Immature natural killer cell (primary cell): ENCODE results near the gene FRMD6. TPM values are rescaled to one million over a fixed set of nuclear protein-coding genes. Genes with fewer than 3 reads are reported as not detected.

Experiments used
- DNase-seq, 3 donors: peaks; one replicate each; pipeline ENCODE4 v3.0.0; 2022; ENCODE audit warnings: mixed read lengths in 1 of 3
- H3K27ac Mint-ChIP-seq, 6 donors: one replicate each; pipeline ENCODE4 v1.8.0; 2020; ENCODE audit warnings: mixed read lengths in 6 of 6, mild to moderate bottlenecking in 5 of 6, inconsistent platforms in 4 of 6, moderate library complexity in 3 of 6
- H3K27me3 Mint-ChIP-seq, 3 donors: one replicate each; pipeline ENCODE4 v1.8.0; 2020 to 2021; ENCODE audit warnings: low read depth in 3 of 3, mild to moderate bottlenecking in 3 of 3, mixed read lengths in 3 of 3, moderate library complexity in 3 of 3, inconsistent platforms in 1 of 3
- H3K36me3 Mint-ChIP-seq, 3 donors: one replicate each; pipeline ENCODE4 v1.8.0; 2020; ENCODE audit warnings: mixed read lengths in 3 of 3, inconsistent platforms in 2 of 3, mild to moderate bottlenecking in 2 of 3
- H3K4me1 Mint-ChIP-seq, 2 donors: one replicate each; pipeline ENCODE4 v1.8.0; 2020; ENCODE audit warnings: inconsistent platforms in 2 of 2, mild to moderate bottlenecking in 2 of 2, mixed read lengths in 2 of 2, moderate library complexity in 1 of 2
- H3K4me3 Mint-ChIP-seq, 5 donors: one replicate each; pipeline ENCODE4 v1.8.0; 2020; ENCODE audit warnings: mild to moderate bottlenecking in 5 of 5, mixed read lengths in 5 of 5, inconsistent platforms in 3 of 5, moderate library complexity in 3 of 5
- H3K9me3 Mint-ChIP-seq, 6 donors: one replicate each; pipeline ENCODE4 v1.8.0; 2020; ENCODE audit warnings: mild to moderate bottlenecking in 6 of 6, mixed read lengths in 6 of 6, inconsistent platforms in 4 of 6, moderate library complexity in 3 of 6
- polyA plus RNA-seq, 3 donors: library from polyadenylated mRNA; unstranded; fragments of 300-500 nt; fragmentation: Illumina TruSeq; gene quantifications; one replicate each; pipeline ENCODE4 v1.2.3, GENCODE V29; 2021

The FRMD6 gene
- polyA plus RNA-seq, 3 donors from 2014 or later = 0.30 to 7.0 (median 0.84) TPM

GRCh38 chr14:51701951-51702350 lies 50.2 kb downstream of the FRMD6 start:
- DNase-seq = no peak
- peaks cover 0 to 2% (median 0%) of the 10 kb centered on the region in 3 donors for H3K27me3 Mint-ChIP-seq
- H3K27ac Mint-ChIP-seq = no peak overlapping the region
- H3K9me3 Mint-ChIP-seq = no peaks in the 10 kb centered on the region
- no peaks in the 10 kb centered on the region for H3K36me3 Mint-ChIP-seq
- H3K4me1 Mint-ChIP-seq = no peaks in the 10 kb centered on the region
- no peak overlapping the region for H3K4me3 Mint-ChIP-seq

- no peaks in the 10 kb centered on the region for H3K9me3 Mint-ChIP-seq
- peaks cover 0 to 2% (median 0%) of the 10 kb centered on the region in 3 donors for H3K27me3 Mint-ChIP-seq
- H3K4me1 Mint-ChIP-seq = no peaks in the 10 kb centered on the region
- H3K4me3 Mint-ChIP-seq = no peak overlapping the region
- no peak for DNase-seq
- no peaks in the 10 kb centered on the region for H3K36me3 Mint-ChIP-seq
- H3K27ac Mint-ChIP-seq = no peak overlapping the region
Measured at GRCh38 chr14:51703787-51704186, 52.1 kb downstream of the FRMD6 start.

GRCh38 chr14:51704545-51704944 lies 52.8 kb downstream of the FRMD6 start:
- no peaks in the 10 kb centered on the region for H3K36me3 Mint-ChIP-seq
- H3K9me3 Mint-ChIP-seq = no peaks in the 10 kb centered on the region
- H3K4me3 Mint-ChIP-seq = no peak overlapping the region
- no peak for DNase-seq
- peaks cover 0 to 1% (median 0%) of the 10 kb centered on the region in 3 donors for H3K27me3 Mint-ChIP-seq
- H3K27ac Mint-ChIP-seq = no peak overlapping the region
- H3K4me1 Mint-ChIP-seq = no peaks in the 10 kb centered on the region

GRCh38 chr14:51707327-51707726 lies 55.6 kb downstream of the FRMD6 start:
- Mint-ChIP-seq H3K27ac (no peak overlapping the region), H3K36me3 (no peaks in the 10 kb centered on the region), H3K4me1 (no peaks in the 10 kb centered on the region), H3K9me3 (no peaks in the 10 kb centered on the region), H3K27me3 (peaks cover 0 to 4% (median 0%) of the 10 kb centered on the region in 3 donors), H3K4me3 (no peak overlapping the region)
- DNase-seq = no peak

DNA sequence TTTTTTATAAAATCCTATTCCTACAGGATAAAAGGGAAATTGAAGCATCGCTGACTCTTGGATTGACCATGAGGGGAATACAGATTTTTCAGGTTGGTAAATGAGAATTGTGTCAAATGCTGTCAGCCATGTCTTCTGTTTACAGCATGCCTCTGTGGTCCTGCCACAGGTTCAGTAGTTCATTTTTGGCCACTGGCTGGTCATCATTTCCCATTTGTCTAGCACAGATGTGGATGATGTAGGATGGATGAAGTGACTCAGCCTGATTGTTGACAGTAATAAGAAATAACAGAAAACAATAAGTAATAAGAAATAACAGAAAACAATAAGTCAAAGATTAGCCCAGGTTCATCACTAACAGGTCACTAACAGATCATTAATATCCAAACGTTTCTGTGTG lies 59.8 kb downstream of the FRMD6 start:
- Mint-ChIP-seq H3K36me3 (no peaks in the 10 kb centered on the region), H3K4me1 (peaks cover 10% of the 10 kb centered on the region in 2 donors), H3K4me3 (no peak overlapping the region), H3K27ac (no peak overlapping the region), H3K27me3 (peaks cover 0 to 6% (median 0%) of the 10 kb centered on the region in 3 donors), H3K9me3 (no peaks in the 10 kb centered on the region)
- DNase-seq = no peak

- H3K27ac Mint-ChIP-seq = no peak overlapping the region
- no peak overlapping the region for H3K4me3 Mint-ChIP-seq
- peaks cover 0 to 3% (median 0%) of the 10 kb centered on the region in 3 donors for H3K36me3 Mint-ChIP-seq
- no peak for DNase-seq
- peaks cover 0 to 6% (median 3%) of the 10 kb centered on the region in 3 donors for H3K27me3 Mint-ChIP-seq
- H3K9me3 Mint-ChIP-seq = no peaks in the 10 kb centered on the region
- peaks cover 16 to 17% of the 10 kb centered on the region in 2 donors for H3K4me1 Mint-ChIP-seq
Measured at GRCh38 chr14:51715250-51715649, 63.5 kb downstream of the FRMD6 start.

GRCh38 chr14:51715742-51716141 lies 64.0 kb downstream of the FRMD6 start:
- Mint-ChIP-seq H3K27ac (no peak overlapping the region), H3K36me3 (peaks cover 0 to 3% (median 0%) of the 10 kb centered on the region in 3 donors), H3K27me3 (peaks cover 0 to 4% (median 3%) of the 10 kb centered on the region in 3 donors), H3K4me3 (peak overlapping the region in 1 of 5 donors; percentile 54), H3K4me1 (peaks cover 16 to 17% of the 10 kb centered on the region in 2 donors), H3K9me3 (no peaks in the 10 kb centered on the region)
- DNase-seq = no peak

DNA sequence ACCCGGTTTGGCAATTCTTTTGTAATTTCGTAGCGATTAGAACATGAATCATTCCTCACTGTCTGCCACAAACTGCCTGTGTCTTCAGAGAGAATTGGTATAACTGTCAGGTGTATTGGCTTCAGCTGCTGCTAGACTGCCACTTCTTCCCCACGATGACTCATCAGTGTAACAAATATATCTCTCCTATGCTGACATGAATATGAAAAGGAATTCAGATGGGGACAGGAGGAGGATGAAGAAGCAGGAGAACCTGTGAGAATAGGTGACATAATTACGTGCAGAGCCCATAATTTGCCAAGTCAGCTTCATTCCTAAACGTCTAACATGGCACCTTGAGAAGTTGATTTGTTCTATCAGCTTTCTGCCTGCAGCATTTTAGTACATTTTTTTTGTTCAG lies 64.9 kb downstream of the FRMD6 start:
- no peak for DNase-seq
- H3K27ac Mint-ChIP-seq = peak overlapping the region in 1 of 6 donors; percentile 54
- H3K27me3 Mint-ChIP-seq = peaks cover 2 to 6% (median 2%) of the 10 kb centered on the region in 3 donors
- H3K36me3 Mint-ChIP-seq = peaks cover 0 to 3% (median 0%) of the 10 kb centered on the region in 3 donors
- H3K4me1 Mint-ChIP-seq = peaks cover 16 to 17% of the 10 kb centered on the region in 2 donors
- H3K4me3 Mint-ChIP-seq = peak overlapping the region in 3 of 5 donors; percentile 11 to 54 (median 13)
- no peaks in the 10 kb centered on the region for H3K9me3 Mint-ChIP-seq

- Mint-ChIP-seq H3K27ac (no peak overlapping the region), H3K27me3 (peaks cover 2 to 6% (median 2%) of the 10 kb centered on the region in 3 donors), H3K4me3 (no peak overlapping the region), H3K4me1 (peaks cover 16 to 17% of the 10 kb centered on the region in 2 donors), H3K9me3 (no peaks in the 10 kb centered on the region), H3K36me3 (peaks cover 0 to 3% (median 0%) of the 10 kb centered on the region in 3 donors)
- DNase-seq = no peak
Measured at GRCh38 chr14:51717766-51718165, 66.1 kb downstream of the FRMD6 start.

GRCh38 chr14:51719955-51720354 lies 68.2 kb downstream of the FRMD6 start:
- Mint-ChIP-seq H3K4me1 (peaks cover 16 to 17% of the 10 kb centered on the region in 2 donors), H3K27me3 (peaks cover 0 to 6% (median 2%) of the 10 kb centered on the region in 3 donors), H3K4me3 (no peak overlapping the region), H3K36me3 (peaks cover 0 to 3% (median 0%) of the 10 kb centered on the region in 3 donors), H3K27ac (no peak overlapping the region), H3K9me3 (no peaks in the 10 kb centered on the region)
- DNase-seq = no peak

DNA sequence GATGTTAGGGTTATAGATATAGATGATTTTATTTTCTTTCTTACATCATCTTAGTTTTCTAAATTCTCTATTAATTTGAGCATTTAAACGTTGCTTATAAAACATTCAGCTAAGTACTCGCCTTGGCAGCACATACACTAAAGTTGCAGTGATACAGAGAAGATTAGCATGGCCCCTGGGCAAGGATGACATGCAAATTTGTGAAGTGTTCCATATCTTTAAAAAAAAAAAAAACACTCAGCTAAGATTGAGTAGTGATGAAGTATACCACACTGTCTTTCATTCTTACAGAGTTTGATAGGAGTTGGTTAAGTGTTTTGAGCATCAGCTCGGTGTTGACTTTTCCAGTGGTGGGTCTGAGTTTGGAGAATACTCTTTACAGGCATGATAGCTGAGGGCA lies 72.3 kb downstream of the FRMD6 start:
- H3K27ac Mint-ChIP-seq = no peak overlapping the region
- H3K4me1 Mint-ChIP-seq = no peaks in the 10 kb centered on the region
- H3K4me3 Mint-ChIP-seq = no peak overlapping the region
- H3K36me3 Mint-ChIP-seq = no peaks in the 10 kb centered on the region
- no peak for DNase-seq
- peaks cover 0 to 6% (median 5%) of the 10 kb centered on the region in 3 donors for H3K27me3 Mint-ChIP-seq
- H3K9me3 Mint-ChIP-seq = no peaks in the 10 kb centered on the region

- no peaks in the 10 kb centered on the region for H3K36me3 Mint-ChIP-seq
- no peak overlapping the region for H3K4me3 Mint-ChIP-seq
- H3K27ac Mint-ChIP-seq = no peak overlapping the region
- peaks cover 0 to 5% (median 5%) of the 10 kb centered on the region in 3 donors for H3K27me3 Mint-ChIP-seq
- H3K9me3 Mint-ChIP-seq = no peaks in the 10 kb centered on the region
- H3K4me1 Mint-ChIP-seq = no peaks in the 10 kb centered on the region
- DNase-seq = no peak
Measured at GRCh38 chr14:51724650-51725049, 72.9 kb downstream of the FRMD6 start.

GRCh38 chr14:51725061-51725460 lies 73.4 kb downstream of the FRMD6 start:
- H3K4me3 Mint-ChIP-seq = no peak overlapping the region
- no peaks in the 10 kb centered on the region for H3K36me3 Mint-ChIP-seq
- no peaks in the 10 kb centered on the region for H3K4me1 Mint-ChIP-seq
- no peak overlapping the region for H3K27ac Mint-ChIP-seq
- H3K27me3 Mint-ChIP-seq = peaks cover 0 to 5% (median 3%) of the 10 kb centered on the region in 3 donors
- H3K9me3 Mint-ChIP-seq = no peaks in the 10 kb centered on the region
- no peak for DNase-seq

DNA sequence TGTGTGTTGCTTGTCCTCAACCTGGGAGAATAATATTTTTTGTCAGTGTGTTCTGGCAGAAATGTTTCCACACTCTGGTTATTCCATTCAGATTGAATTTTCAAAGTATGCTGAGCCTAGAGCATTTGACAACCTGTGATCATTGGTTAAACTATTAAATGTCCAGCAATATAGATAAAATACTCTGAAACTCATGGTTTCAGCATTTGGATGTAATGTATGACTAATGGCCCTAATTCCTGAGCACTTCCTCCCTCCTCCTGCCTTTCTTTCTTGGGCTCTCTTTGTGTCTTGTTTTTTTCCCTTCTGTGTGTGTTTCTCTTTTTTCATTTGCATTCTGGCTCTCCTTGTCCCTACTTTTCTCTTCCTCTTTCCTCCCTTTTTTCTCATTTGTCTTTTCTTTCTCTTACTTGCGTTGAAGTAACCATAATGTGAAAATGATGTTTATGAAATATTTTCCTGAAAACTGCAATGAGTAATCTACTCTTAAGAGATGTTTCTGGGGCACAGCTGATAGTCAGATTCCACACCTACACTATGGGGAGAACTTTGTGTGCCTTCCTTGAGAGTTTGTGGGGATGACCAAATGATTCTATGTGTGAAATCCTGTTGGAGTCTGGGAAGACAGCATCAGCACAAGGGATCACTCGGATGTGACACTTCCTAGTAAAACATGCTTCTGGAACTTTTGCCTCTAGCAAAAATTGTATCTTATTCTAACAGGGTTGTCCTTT lies 74.6 kb downstream of the FRMD6 start:
- Mint-ChIP-seq H3K36me3 (no peaks in the 10 kb centered on the region), H3K4me3 (no peak overlapping the region), H3K4me1 (no peaks in the 10 kb centered on the region), H3K27ac (no peak overlapping the region), H3K9me3 (no peaks in the 10 kb centered on the region), H3K27me3 (peaks cover 0 to 3% (median 3%) of the 10 kb centered on the region in 3 donors)
- DNase-seq = no peak

DNA sequence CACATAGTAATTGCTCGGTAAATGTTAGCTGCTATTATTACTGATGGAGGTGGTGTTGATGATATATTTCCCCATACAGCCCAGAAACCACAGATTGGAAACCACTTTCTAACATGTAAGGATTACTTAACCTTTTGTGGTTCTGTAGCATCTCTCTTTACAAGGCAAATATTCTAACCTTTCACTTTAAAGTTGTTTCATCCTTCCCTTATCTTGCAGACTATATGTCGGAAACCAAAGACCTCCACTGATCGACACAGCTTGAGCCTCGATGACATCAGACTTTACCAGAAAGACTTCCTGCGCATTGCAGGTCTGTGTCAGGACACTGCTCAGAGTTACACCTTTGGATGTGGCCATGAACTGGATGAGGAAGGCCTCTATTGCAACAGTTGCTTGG lies 75.8 kb downstream of the FRMD6 start:
- H3K27me3 Mint-ChIP-seq = peaks cover 0 to 11% (median 3%) of the 10 kb centered on the region in 3 donors
- H3K9me3 Mint-ChIP-seq = no peaks in the 10 kb centered on the region
- no peak overlapping the region for H3K4me3 Mint-ChIP-seq
- no peak overlapping the region for H3K27ac Mint-ChIP-seq
- DNase-seq = no peak
- no peaks in the 10 kb centered on the region for H3K36me3 Mint-ChIP-seq
- no peaks in the 10 kb centered on the region for H3K4me1 Mint-ChIP-seq
